ENCODE data around the gene CDYL.
"Not testable (repeated sequence)": the region's sequence is repeated elsewhere in the genome, so short reads cannot be mapped to it uniquely, and the experiment has no call there.

CDYL gene

DNA sequence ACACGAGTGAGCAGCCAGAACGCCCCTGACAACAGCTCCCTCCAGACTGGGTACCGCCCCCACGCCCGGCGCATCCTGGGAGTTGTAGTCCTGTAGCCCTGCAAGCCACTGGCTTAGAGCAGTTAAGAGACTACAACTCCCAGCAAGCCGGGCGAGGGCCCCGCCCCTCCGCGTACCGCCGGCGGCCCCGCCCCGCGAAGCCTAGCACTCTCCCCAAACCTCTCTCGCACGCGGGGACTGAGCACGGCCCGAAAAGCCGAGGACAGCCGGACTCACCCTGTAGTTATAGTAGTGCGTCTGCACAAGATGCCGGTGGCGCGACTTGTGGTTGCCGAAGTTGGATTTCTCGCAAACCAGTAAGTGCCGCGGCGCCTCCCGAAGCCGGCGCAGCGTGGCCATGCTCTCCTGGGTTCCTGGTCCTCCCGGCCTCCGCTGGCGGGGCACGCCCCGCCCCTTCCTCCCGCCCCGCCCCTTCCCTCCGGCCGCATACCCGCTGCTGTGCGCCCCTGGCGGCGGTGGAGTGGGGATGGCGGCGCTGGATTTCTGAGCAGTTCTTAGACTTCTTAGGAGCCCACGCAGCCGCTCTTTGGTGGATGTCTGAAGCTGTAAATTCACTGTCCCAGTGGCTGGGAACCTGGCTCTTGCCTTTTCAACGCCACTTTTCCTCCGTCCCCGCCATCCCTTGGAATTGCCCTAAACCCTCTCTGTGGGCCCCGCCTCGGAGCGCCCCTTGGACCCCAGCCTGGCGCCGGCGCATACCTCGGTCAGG, 227.6 kb downstream of the CDYL start, which contains the start of gene RPP40:
TSS of gene RPP40 (minus strand) at position 434 of the 769 bp plus-strand sequence. CDS start at position 399, 35 bp downstream.
- DNase-seq (ENCODE audit: low read depth in 2 of 2): peak; percentile 99

DNA sequence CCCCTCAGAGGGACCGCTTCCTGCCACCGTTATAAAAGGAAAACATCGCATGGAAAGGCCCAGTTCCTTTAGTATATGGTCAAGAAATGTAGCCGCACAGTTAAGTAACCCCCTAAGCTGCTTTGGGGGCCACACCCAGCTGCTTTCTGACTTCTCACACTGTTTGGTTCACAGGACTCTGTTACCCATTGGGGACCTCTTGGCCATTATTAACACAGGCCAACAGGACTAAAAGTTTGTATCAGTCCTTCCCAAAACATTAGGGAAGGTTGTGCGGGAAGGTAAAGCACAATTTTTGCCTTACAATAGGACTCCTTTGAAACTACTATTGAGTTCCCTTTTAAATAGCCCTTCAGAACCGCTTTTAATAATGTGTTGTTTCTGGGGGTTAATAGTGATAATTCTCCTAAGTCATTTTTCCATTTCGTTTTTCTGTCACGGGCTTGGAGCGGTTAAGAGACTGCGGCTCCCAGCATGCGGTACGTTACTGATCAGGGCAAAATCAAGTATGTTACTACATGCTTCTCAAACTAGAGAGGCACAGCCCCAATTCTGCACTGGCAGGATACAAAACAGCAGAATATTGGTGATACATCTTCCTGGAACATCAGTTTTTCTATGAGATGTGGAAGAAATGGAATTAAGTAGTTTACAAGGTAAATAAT, 228.3 kb downstream of the CDYL start:
- DNase-seq (ENCODE audit: low read depth in 2 of 2): no peak

DNA sequence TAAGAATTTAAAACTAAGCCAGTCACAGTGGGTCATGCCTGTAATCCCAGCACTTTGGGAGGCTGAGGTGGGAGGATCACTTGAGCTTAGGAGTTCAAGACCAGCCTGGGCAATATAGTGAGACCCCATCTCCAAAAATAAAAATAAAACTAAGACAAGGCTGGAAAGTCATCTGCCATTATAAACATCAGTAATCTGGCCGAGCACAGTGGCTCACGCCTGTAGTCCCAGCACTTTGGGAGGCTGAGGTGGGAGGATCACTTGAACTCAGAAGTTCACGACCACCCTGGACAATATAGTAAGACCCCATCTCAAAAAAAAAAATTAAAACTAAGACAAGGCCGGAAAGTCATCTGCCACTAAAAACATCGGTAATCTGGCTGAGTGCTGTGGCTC, 228.8 kb downstream of the CDYL start:
- DNase-seq (ENCODE audit: low read depth in 2 of 2): not testable (repeated sequence)
